Stimulated activated CD4-positive, alpha-beta T cell treated with anti-CD3 and anti-CD28 coated beads, Interleukin-15, amount 100 ng/mL, for 24 hours (primary cell): Measurements from ENCODE around the gene CRABP2.

Experiments
- DNase-seq: peaks from one replicate; pipeline ENCODE4 v3.0.0-alpha.2; 2020

Gene CRABP2

DNA sequence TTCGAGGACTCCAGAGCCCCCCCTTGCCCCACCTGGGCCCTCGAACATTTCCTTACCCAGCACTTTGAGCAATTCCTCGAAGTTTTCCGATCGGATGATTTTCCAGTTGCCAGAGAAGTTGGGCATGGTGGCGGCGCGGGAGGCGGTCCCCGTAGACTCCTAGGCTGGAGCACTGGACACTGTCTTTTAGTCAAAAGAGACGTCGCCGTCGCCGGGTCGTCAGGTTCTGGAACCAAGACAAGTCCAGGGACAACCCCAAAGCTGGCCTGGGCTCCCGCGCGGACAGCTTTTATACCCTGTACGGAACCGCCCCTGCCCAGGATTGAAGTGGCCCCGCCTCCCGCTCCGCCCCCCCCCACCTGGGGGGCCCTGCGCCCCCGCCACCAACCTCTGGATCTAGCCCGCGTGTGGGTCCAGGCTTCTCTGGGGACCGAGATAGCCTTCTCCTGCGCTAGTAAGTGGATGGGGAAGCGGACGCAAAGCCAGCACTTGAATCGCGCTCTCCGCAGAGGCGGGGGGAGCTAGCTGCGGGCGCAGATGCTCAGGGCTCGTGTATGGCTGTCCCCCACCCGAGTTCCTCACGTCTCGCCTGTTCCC lies at the start of gene CRABP2:
Gene CRABP2, minus strand, starts transcription at position 263 of the 597 bp plus-strand sequence. Its CDS starts 137 bp downstream, at position 126.
- DNase-seq = peak; percentile 37

GRCh38 chr1:156754219-156754618 lies 48.8 kb upstream of the CRABP2 start:
- DNase-seq = no peak

GRCh38 chr1:156752843-156753482 lies 47.6 kb upstream of the CRABP2 start:
- no peak for DNase-seq

DNA sequence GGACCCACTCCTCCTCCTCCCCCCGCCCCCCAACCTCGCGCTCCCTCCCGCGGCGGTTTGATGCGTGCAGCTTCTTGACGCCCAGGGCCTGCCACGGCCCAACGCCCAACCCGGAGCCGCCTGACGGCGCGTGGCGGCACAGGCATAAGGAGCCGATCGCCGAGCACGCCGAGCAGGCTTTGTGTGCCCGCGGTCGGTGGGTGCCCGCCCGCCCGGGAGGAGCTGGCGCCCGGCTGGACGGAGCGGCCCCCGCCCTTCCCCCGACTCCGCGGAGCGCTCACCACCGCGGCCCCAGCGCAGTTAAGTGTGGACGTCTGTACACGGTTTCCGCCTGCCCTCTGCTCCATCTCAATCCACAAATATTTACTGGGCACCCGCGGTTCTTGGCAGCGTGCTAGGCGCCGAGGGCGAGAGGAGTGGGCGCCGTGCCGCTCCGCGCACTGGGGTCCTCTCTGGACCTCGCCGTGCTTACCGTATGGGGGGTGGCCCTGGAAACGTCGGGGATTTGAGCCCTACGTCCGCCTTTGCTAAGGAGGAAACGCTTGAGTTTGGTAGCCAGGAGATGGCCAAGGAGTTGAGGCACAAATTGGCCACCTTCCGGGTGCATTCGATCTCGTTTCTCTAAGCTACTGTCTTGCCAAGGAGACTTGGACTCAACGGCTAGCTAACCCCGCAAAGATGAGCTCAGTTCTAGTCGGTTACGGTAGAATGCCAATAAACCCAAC lies 46.5 kb upstream of the CRABP2 start:
- peak; percentile 99 for DNase-seq

DNA sequence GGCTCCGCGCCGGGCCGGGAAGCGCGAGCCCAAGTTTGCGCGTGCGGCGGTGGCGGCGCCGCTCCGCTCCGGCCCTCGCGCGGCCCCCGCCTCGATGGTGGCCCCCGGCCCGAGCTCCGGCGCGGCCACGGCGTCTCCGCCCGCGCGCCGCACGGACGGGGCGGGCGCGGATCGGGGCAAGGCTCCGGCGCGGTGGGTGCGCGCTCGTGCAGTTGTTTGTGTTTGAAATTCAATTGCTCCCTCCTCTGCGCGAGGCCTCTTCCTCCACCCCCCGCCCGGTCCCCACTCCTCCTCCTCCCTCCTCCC lies 46.0 kb upstream of the CRABP2 start, which contains the start of gene HDGF:
Gene HDGF, minus strand, starts transcription at position 225 of the 306 bp plus-strand sequence. CDS start 246 bp downstream, outside the sequence.
- no peak for DNase-seq

DNA sequence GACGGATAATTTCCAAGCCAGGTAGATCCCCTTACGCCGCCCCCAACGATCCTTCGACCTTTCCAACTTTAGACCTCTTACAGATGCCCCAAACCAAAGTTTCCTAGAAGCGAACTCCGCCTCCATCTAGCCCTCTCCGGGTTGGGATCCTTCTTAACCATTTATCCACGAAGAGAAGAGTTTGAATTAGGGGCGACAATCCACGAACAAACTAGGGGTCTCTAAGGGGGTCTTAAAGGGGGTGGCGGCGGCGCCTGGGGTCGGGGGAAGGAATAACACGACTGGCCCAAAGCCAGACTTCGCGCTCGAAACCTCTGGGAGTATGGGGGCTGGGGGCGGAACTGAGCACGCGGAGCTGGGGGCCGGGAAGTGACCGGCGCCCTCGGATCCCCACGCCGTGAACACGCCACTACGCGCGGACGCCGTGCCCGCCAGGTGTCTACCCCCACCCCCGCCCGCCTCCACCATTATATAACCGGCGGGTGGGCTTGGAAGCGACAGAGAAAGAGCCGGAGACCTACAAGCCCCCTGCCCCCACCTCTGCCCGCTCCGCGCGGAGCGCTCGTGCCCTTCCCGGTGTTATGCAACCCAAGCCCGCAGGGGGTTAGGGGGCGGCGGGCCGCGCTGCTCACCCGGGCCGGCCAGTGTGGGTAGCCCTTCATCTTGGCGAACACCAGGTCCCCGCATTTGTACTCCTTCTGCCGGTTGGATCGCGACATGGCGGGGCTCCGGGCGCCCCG lies 45.5 kb upstream of the CRABP2 start:
- peak; percentile 60 for DNase-seq

DNA sequence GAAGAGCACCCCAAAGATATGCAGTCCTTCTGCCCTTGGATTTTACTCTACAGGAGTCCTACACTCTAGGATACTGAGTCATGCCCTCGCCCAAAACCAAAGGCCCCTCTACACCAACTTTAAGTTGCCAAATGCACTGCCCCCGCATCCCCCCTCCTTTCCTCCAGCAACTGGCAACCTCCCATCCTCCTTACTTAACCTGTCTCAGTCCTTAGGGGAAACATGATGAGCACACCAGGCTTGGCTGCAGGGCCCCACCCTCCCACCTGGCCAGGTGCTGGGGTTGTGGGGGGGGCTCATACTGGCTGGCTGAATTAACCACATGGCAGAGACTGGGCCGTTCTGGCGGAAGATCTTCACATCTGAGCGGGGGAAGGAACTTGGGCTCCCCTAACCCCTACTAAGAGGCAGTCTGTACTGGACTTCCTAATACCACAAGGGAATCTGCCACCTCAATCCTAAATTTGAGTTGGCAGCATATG lies 44.8 kb upstream of the CRABP2 start:
- DNase-seq = peak; percentile 72

- DNase-seq = no peak
Observed at GRCh38 chr1:156749419-156750118, 44.2 kb upstream of the CRABP2 start.

DNA sequence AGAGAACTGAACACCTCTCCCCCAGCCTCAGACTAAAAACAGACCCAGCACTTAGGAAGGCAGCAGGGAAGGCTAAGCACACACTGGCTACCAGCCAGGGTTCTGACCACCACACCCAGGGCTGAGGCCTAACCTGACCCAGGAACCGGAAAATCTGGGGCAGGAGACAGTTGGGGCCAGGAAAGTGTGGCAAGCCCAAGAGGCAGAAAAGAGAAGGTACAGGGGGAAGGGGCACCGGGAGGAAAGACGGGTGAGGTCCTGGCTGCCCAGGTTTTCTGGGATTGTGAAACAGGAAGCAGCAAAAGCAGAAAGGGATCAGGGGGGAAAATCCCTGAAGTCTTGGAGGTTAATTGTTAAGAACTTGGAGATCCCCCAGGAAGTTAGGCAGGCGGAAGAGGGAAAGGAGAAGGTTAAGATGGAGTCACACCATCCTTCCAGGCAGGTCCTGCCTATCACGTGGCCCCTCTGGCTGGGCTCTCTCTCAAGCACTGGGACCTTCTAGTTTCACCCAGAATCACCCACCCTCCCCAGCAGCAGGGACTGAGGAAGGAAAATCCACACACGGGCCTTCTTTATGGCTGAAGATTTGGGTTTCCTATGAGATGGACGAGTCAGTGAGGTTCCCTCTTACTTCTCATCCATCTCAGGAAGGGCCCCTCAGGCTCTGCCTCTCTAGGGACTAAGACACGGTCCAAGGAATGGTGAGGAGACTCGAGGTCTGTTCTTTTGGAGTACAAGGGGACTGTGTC lies 43.5 kb upstream of the CRABP2 start:
- DNase-seq = peak; percentile 39

DNA sequence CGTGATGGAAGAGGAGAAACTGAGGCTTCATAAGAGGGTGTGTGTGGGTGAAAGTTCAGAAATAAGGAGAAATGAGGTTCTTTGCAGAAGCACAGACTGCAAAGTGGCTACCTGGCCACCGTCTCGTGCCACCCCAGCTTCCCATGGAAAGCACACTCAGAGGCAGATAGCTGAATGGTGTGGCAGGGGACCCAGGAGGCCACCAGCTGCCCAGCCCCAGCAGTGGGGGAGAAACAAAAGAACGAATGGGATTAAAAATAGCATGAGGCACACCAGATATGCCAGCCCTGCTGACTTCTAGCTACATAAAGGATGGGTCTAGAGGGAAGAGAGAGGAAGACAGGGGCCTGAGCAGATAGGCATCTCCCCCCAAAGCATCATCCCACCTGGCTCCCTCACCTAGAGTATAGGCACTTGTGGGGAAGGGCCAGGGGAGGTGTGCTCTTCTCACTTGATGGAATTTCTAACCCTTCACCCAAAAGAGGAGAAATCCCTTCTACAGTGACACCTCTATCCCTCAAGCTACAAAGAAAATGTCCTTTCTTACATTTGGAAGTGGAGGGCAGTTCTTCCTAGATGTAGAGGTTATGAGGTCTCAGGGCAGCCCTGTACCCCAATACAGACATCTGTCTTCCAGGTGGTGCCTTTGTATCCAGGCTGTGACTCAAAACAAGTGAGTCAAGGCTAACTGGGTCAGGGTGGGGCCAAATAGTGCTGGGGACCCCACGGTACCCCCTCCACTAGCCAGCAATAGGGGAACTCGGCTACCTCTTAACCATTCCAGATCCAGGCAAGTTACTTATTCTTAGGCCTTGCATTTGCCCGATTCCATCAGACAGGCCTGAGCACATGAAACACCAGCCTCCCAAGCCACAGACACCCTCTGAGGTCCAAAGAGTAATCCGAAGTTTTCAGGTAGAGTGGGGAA lies 42.6 kb upstream of the CRABP2 start:
- no peak for DNase-seq

DNA sequence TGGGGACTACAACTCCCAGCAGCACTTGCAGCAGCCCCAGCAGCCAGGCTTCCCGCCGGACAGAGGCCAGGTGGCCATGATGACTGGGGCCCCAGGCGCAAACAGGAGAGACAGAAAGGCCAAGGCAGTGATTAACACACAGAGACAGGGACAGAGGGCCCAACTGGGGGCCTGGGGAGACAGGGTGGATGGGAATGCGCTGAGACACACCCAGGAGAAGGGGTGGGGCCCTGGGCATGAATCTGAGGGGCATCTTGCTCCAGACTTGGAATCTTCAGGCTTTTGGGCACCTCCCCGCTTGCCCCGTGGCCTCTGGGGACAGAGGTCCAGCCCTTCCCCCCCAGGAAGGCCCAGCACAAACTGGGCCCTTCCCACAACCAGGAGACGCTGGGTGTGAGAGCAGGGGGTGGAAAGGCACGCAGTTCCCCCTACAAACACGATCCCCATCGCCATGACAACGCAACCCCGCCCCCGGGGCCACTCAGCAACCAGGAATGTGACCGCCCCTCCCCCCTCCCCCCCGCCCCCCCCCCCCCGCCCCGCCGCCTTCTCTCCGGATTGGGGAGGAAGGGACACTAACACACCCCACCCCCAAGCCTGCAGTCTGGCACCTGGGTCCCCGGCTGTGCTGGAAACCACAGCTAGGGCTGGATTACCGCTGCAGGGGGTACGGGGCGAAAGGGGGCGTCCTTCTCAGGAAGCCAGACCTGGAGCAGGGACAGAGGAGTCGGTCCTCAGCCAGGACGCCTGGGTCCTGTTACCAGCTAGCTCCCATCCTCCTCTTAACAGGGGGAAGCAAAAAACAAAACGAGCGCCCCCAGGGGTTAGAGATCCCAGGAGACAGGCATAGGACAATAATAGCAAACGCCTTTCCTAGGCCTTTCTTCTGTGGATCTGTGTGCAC lies 41.6 kb upstream of the CRABP2 start:
- DNase-seq = peak; percentile 72

DNA sequence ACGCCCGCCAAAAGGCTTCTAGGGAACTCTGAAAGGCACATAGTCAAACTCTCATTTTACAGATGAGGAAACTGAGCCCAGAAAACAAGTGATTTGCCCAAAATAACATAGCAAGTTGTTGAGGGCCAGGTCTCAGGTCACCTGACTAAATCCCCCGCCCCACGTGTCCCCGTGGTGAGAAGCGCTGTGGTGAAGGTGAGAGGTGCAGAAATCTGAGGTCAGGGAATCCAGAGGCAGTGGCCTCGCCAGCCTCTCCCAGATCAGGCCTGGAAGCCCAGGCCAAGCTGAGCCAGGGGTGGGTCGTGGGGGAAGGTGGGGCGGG lies 41.0 kb upstream of the CRABP2 start:
- no peak for DNase-seq

DNA sequence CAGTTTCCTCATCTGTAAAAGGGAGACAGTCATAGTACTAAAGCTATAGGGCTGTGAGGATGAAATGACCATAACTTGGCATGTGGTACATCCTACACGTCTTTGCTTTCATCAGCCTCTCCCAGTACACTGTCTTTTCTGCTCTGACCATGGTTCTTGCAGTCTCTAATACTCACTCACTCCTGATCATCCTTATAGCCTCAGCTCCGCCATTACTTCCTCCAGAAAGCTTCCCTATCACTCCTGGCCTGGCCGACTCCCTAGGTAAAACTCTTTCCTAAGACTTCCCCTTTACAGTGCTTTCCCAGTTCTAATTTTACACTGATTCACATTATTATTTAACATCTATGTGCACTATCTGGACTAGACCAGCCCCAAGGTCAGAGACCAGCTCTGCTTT lies 40.5 kb upstream of the CRABP2 start:
- DNase-seq = no peak

- DNase-seq = no peak
Observed at GRCh38 chr1:156744786-156745419, 39.5 kb upstream of the CRABP2 start.

DNA sequence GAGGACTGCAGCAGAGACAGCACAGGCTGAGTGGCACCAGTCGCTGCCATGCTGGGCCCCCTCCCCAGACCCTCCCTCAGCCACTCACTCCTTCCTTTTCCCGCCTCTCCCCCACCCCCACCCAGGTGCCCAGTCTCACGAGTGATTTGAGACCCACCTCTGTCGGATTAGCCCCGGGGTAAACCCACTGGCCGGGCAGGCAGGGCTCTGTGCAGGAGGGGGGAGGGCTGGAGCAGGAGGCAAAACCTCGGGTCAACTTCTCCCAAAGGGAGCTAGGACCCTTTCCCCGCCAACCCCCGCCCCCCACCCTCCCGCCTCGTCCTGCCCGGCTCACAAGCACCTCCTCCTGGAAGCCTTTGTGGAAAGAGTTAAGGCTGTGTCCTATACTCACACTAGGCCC lies 39.0 kb upstream of the CRABP2 start:
- no peak for DNase-seq

GRCh38 chr1:156743367-156744302 lies 38.3 kb upstream of the CRABP2 start:
- no peak for DNase-seq

GRCh38 chr1:156742801-156743200 lies 37.4 kb upstream of the CRABP2 start:
- DNase-seq = no peak

- DNase-seq = no peak
Observed at GRCh38 chr1:156742017-156742416, 36.6 kb upstream of the CRABP2 start.
